Sigmoid colon (tissue), 7 donors: ENCODE data around the gene SPTBN5. TPM values are rescaled to one million over a fixed set of nuclear protein-coding genes. Genes with fewer than 3 reads are reported as not detected.
A peak's percentile ranks its signal among the peaks of the same experiment; 100 is the strongest.
"Not testable (repeated sequence)": the region's sequence is repeated elsewhere in the genome, so short reads cannot be mapped to it uniquely, and the experiment has no call there.

Experiments used
- DNase-seq: peaks from one replicate; pipeline ENCODE4 v3.0.0-alpha.2; 2019
- H3K27ac ChIP-seq, 4 donors: fragments of 200-600 bp; sonication (generic); one replicate each; pipeline ENCODE4 v1.5.1; 2016 to 2019; ENCODE audit warnings: mild to moderate bottlenecking in 1 of 4
- H3K27me3 ChIP-seq, 3 donors: fragments of 200-600 bp; sonication (generic); one replicate each; pipeline ENCODE4 v1.5.1; 2019; ENCODE audit warnings: mild to moderate bottlenecking in 1 of 3
- H3K36me3 ChIP-seq, 4 donors: fragments of 200-600 bp; sonication (generic); one replicate each; pipeline ENCODE4 v1.5.1; 2016 to 2019
- H3K4me1 ChIP-seq, 4 donors: fragments of 200-600 bp; sonication (generic); one replicate each; pipeline ENCODE4 v1.5.1; 2017 to 2019
- H3K4me3 ChIP-seq, 4 donors: fragments of 200-600 bp; sonication (generic); one replicate each; pipeline ENCODE4 v1.5.1; 2017 to 2019; ENCODE audit warnings: mild to moderate bottlenecking in 2 of 4, moderate library complexity in 1 of 4
- H3K9me3 ChIP-seq, 4 donors: fragments of 200-600 bp in 3 of 4; sonication (generic) in 3 of 4; one replicate each; pipeline versions ENCODE4 v1.5.1 to v1.6.1; 2013 to 2019
- CTCF ChIP-seq, 4 experiments: fragments of 450-650 bp in 3 of 4; fragments of 200-600 bp in 1 of 4; IDR thresholded peaks; one replicate each; pipeline ENCODE4 v1.5.1; 2016 to 2019; ENCODE audit warnings: antibody characterized with exemption in 4 of 4, mild to moderate bottlenecking in 3 of 4, moderate library complexity in 2 of 4
- EP300 ChIP-seq, 4 donors: sonication (generic); formaldehyde crosslinking; IDR thresholded peaks; one replicate each; pipeline ENCODE4 v1.6.1; 2017; ENCODE audit warnings: antibody characterized with exemption in 4 of 4
- POLR2A ChIP-seq, 2 donors: fragments of 450-650 bp; IDR thresholded peaks; one replicate each; pipeline ENCODE4 v1.6.1; 2016; ENCODE audit warnings: antibody characterized with exemption in 2 of 2, mild to moderate bottlenecking in 2 of 2, moderate library complexity in 2 of 2
- POLR2AphosphoS5 ChIP-seq, 4 donors: sonication (generic); formaldehyde crosslinking; IDR thresholded peaks; one replicate each; pipeline ENCODE4 v1.6.1; 2017; ENCODE audit warnings: antibody characterized with exemption in 4 of 4
- WGBS, 2 donors: extraction: QIAGEN DNeasy Blood & Tissue Kit; methylation state at CpG; one replicate each; pipeline ENCODE4 v1.1.7; 2013; 5-methylcytosine and 5-hydroxymethylcytosine counted together
- intact Hi-C: fragments of 100-400 bp; cut with DNase I; formaldehyde crosslinking; loops from one replicate; pipeline ENCODE4 v1.15.1; 2023
- polyA plus RNA-seq, 3 donors: library from polyadenylated mRNA; stranded (reverse); fragments of 200-250 nt; gene quantifications; one replicate each; pipeline ENCODE4 v1.2.3, GENCODE V29; 2013
- total RNA-seq, 4 donors: library from RNA; depleted of rRNA; stranded (reverse); fragments of >200 nt; gene quantifications; one replicate each; pipeline ENCODE4 v1.1.0, GENCODE V29; 2016
- donor health status: healthy with polysubstance abuse.
- donor health status: Bipolar disorder and iron deficiency.
- donor health status: healthy.

Gene SPTBN5
- total and polyA plus RNA-seq, 7 donors: under 0.01 to 2.3 (median 0.60) TPM

DNA sequence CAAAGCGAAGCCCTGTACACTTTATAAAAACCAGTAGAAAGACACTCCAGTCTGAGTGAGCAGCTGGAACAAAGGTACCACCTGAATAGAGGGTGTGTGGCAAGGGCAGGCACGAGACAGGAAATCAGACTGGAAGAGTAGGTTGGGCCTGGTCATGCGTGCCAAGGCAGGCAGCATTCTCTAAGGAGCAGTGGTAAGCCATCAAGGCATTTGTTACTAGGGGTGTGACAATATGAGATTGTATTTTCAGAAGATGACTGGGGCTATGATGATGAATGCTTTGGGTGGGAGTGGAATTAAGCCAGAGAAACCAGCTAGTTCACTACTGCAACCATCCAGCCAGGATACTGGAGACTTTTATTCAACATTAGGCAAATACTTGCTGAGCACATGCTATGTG, 61.0 kb downstream of the SPTBN5 start:
- intact Hi-C loops: no loop called here
- no peak for DNase-seq
- Histone ChIP-seq H3K36me3 (peaks cover 0 to 29% (median 2%) of the 10 kb centered on the region in 4 donors), H3K9me3 (no peaks in the 10 kb centered on the region), H3K27me3 (no peaks in the 10 kb centered on the region), H3K4me3 (no peak overlapping the region), H3K4me1 (peaks cover 0 to 15% (median 11%) of the 10 kb centered on the region in 4 donors), H3K27ac (no peak overlapping the region)
- WGBS, 2 donors: 41 to 58% methylated on average over 3 of the region's 3 CpGs
- TF ChIP-seq EP300 (IDR thresholded peaks at IDR 0.05) (no peak), POLR2AphosphoS5 (IDR thresholded peaks at IDR 0.05) (no peak), CTCF (IDR thresholded peaks at IDR 0.05) (no peak), POLR2A (IDR thresholded peaks at IDR 0.05) (no peak)

GRCh38 chr15:41832208-41832607, 61.6 kb downstream of the SPTBN5 start:
- H3K4me1 ChIP-seq: peaks cover 0 to 19% (median 15%) of the 10 kb centered on the region in 4 donors
- H3K36me3 ChIP-seq: peaks cover 0 to 26% (median 2%) of the 10 kb centered on the region in 4 donors
- H3K9me3 ChIP-seq: no peaks in the 10 kb centered on the region
- 94 to 96% methylated on average over 10 of the region's 10 CpGs for WGBS, 2 donors
- H3K4me3 ChIP-seq: no peak overlapping the region
- intact Hi-C loops: no loop called here
- no peaks in the 10 kb centered on the region for H3K27me3 ChIP-seq
- TF ChIP-seq EP300 (IDR thresholded peaks at IDR 0.05): no peak
- no peak for TF ChIP-seq POLR2A (IDR thresholded peaks at IDR 0.05)
- TF ChIP-seq CTCF (IDR thresholded peaks at IDR 0.05): no peak
- TF ChIP-seq POLR2AphosphoS5 (IDR thresholded peaks at IDR 0.05): no peak
- no peak overlapping the region for H3K27ac ChIP-seq
- DNase-seq: no peak

- H3K4me3 ChIP-seq, H3K27me3 ChIP-seq, intact Hi-C loops, DNase-seq, H3K9me3 ChIP-seq, H3K27ac ChIP-seq: not testable (repeated sequence)
- 43 to 87% methylated on average over 4 of the region's 4 CpGs for WGBS, 2 donors
- peaks cover 0 to 21% (median 18%) of the 10 kb centered on the region in 4 donors for H3K4me1 ChIP-seq
- peaks cover 0 to 19% (median 2%) of the 10 kb centered on the region in 4 donors for H3K36me3 ChIP-seq
These were observed 62.6 kb downstream of the SPTBN5 start for GRCh38 chr15:41831291-41831690.

DNA sequence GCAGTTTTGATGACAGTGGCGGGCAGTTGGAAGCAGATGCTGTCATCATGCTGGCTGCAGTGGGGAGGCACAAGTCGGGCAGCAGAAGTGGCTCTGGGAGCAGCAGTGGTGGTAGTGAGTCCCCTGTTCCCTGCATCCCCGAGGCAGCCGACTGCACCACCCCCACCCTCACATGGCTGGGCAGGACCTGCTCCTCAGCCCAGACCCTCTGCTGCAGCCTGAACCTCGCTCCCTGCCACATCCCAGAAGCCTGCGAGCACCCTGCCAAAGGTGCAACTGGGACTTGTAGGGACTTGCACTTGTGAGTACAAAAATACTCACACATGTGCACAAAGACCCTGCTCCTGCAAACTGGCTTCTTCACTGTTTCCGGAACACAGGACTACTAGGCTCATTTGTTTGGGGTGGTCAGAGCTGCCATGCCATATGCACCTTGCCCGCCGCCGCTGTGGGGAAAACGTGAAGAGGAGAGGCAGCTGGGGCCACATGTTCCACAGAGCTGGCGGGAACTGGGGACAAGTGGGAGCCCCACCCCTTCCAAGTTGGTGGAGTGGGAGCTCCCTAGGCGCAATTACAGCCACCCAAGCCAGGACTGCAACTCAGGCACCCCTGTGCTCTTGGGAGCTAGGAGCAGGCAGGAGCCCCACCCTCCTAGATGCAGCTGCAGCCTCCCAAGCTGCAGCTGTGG, 63.8 kb downstream of the SPTBN5 start:
- TF ChIP-seq CTCF (IDR thresholded peaks at IDR 0.05): no peak
- TF ChIP-seq POLR2AphosphoS5 (IDR thresholded peaks at IDR 0.05): no peak
- no peak for TF ChIP-seq EP300 (IDR thresholded peaks at IDR 0.05)
- TF ChIP-seq POLR2A (IDR thresholded peaks at IDR 0.05): no peak
- no peaks in the 10 kb centered on the region for H3K27me3 ChIP-seq
- no peaks in the 10 kb centered on the region for H3K9me3 ChIP-seq
- H3K27ac ChIP-seq: no peak overlapping the region
- intact Hi-C loops: loop anchor here (2.0 kb wide), 1 partner anchor 143 kb away; the partner anchor contains the start of gene EHD4
- no peak for DNase-seq
- H3K4me1 ChIP-seq: peaks cover 0 to 21% (median 18%) of the 10 kb centered on the region in 4 donors
- H3K36me3 ChIP-seq: peaks cover 0 to 25% (median 3%) of the 10 kb centered on the region in 4 donors
- WGBS, 2 donors: 96% methylated on average over 13 of the region's 13 CpGs
- no peak overlapping the region for H3K4me3 ChIP-seq

- intact Hi-C loops: loop anchor here (1.0 to 2.0 kb wide), 2 partner anchors 54 to 144 kb away; partner anchors contain the start of genes EHD4 and MAPKBP1
These were observed 65.1 kb downstream of the SPTBN5 start for GRCh38 chr15:41828807-41829141.

More at GRCh38 chr15:41828807-41829141, 65.1 kb downstream of the SPTBN5 start:
- Histone ChIP-seq H3K9me3 (no peaks in the 10 kb centered on the region), H3K27ac (peak overlapping the region; percentile 79 to 90 (median 87)), H3K4me1 (peaks cover 0 to 21% (median 18%) of the 10 kb centered on the region in 4 donors), H3K27me3 (no peaks in the 10 kb centered on the region), H3K36me3 (peaks cover under 1 to 34% (median 11%) of the 10 kb centered on the region in 4 donors), H3K4me3 (peak overlapping the region; percentile 54 to 84 (median 70))
- WGBS, 2 donors: 7 to 25% methylated on average over 6 of the region's 6 CpGs
- TF ChIP-seq EP300 (IDR thresholded peaks at IDR 0.05) (no peak), POLR2A (IDR thresholded peaks at IDR 0.05) (no peak), POLR2AphosphoS5 (IDR thresholded peaks at IDR 0.05) (no peak), CTCF (IDR thresholded peaks at IDR 0.05) (no peak)
- no peak for DNase-seq
